ENCODE data around the gene CLMP.

DNA sequence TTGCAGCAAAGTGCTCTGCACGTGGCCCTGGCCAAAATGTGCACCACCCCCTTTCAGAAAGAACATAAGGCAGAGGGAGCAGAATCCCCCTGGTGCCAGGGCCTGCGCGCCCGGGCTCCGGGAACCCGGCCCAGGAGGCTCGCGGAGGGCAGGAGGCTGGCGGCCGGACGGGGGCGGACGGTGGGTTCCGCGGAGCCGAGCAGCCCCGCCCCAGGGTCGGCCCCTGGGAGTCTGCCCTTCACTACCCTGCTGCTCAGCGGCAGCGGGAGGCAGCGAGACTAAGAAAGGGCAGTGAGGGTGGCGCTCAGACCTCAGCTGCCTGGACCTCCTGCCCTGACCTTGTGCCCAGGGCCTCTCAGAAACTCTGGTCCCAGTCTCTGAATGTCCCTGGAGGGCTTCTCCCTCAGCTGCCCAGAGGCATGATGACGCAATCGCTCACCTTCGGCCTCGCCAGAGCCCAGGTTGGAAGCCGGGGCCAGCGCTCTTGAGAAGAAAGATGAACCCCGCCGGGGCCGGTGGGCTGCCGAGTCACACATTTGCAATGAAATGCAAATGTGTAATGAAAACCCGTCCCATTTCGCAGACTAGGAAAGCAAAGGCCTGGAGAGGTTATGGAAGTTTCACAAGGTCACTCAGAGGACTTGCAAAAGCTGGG lies 1.1 kb upstream of the CLMP start:
- TF ChIP-seq CEBPB (IDR thresholded peaks at IDR 0.05) = peak in 1 of 2 experiments; percentile 42; a peak in 2 of 4 replicates
- TF ChIP-seq, protein P1, sequence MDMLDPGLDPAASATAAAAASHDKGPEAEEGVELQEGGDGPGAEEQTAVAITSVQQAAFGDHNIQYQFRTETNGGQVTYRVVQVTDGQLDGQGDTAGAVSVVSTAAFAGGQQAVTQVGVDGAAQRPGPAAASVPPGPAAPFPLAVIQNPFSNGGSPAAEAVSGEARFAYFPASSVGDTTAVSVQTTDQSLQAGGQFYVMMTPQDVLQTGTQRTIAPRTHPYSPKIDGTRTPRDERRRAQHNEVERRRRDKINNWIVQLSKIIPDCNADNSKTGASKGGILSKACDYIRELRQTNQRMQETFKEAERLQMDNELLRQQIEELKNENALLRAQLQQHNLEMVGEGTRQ (IDR thresholded peaks at IDR 0.05) = no peak
- TF ChIP-seq, protein P2, sequence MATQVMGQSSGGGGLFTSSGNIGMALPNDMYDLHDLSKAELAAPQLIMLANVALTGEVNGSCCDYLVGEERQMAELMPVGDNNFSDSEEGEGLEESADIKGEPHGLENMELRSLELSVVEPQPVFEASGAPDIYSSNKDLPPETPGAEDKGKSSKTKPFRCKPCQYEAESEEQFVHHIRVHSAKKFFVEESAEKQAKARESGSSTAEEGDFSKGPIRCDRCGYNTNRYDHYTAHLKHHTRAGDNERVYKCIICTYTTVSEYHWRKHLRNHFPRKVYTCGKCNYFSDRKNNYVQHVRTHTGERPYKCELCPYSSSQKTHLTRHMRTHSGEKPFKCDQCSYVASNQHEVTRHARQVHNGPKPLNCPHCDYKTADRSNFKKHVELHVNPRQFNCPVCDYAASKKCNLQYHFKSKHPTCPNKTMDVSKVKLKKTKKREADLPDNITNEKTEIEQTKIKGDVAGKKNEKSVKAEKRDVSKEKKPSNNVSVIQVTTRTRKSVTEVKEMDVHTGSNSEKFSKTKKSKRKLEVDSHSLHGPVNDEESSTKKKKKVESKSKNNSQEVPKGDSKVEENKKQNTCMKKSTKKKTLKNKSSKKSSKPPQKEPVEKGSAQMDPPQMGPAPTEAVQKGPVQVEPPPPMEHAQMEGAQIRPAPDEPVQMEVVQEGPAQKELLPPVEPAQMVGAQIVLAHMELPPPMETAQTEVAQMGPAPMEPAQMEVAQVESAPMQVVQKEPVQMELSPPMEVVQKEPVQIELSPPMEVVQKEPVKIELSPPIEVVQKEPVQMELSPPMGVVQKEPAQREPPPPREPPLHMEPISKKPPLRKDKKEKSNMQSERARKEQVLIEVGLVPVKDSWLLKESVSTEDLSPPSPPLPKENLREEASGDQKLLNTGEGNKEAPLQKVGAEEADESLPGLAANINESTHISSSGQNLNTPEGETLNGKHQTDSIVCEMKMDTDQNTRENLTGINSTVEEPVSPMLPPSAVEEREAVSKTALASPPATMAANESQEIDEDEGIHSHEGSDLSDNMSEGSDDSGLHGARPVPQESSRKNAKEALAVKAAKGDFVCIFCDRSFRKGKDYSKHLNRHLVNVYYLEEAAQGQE (IDR thresholded peaks at IDR 0.05) = no peak
- no peak for TF ChIP-seq MAFK (IDR thresholded peaks at IDR 0.05; ENCODE audit: partially characterized antibody)
- TF ChIP-seq, protein P3, sequence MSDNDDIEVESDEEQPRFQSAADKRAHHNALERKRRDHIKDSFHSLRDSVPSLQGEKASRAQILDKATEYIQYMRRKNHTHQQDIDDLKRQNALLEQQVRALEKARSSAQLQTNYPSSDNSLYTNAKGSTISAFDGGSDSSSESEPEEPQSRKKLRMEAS (IDR thresholded peaks at IDR 0.05) = no peak
- no peak for TF ChIP-seq ESRRA (IDR thresholded peaks at IDR 0.05; ENCODE audit: borderline replicate concordance, low read length)
- TF ChIP-seq JUN (IDR thresholded peaks at IDR 0.05) = no peak
- TF ChIP-seq, protein P4, sequence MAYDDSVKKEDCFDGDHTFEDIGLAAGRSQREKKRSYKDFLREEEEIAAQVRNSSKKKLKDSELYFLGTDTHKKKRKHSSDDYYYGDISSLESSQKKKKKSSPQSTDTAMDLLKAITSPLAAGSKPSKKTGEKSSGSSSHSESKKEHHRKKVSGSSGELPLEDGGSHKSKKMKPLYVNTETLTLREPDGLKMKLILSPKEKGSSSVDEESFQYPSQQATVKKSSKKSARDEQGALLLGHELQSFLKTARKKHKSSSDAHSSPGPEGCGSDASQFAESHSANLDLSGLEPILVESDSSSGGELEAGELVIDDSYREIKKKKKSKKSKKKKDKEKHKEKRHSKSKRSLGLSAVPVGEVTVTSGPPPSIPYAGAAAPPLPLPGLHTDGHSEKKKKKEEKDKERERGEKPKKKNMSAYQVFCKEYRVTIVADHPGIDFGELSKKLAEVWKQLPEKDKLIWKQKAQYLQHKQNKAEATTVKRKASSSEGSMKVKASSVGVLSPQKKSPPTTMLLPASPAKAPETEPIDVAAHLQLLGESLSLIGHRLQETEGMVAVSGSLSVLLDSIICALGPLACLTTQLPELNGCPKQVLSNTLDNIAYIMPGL (CRISPR knock-in tag; IDR thresholded peaks at IDR 0.05; ENCODE audit: borderline replicate concordance) = no peak
- no peak for TF ChIP-seq SREBF2 (IDR thresholded peaks at IDR 0.05)
- TF ChIP-seq MAZ (IDR thresholded peaks at IDR 0.05; ENCODE audit: borderline replicate concordance, low read depth, low read length) = no peak
- no peak for TF ChIP-seq RFX5 (IDR thresholded peaks at IDR 0.05)
